ENCODE data around the gene ATG4D.
"Not testable (repeated sequence)": the region's sequence is repeated elsewhere in the genome, so short reads cannot be mapped to it uniquely, and the experiment has no call there.

- TF ChIP-seq CTCF, EZH2 (IDR thresholded peaks at IDR 0.05): not testable (repeated sequence)
Measured at GRCh38 chr19:10539016-10539415, 4.7 kb upstream of the ATG4D start.
